ENCODE data around the gene LY86. TPM values are rescaled to one million over a fixed set of nuclear protein-coding genes. Genes with fewer than 3 reads are reported as not detected.

Gene LY86
- total RNA-seq, 1 experiment from 2014 or later: not detected

DNA sequence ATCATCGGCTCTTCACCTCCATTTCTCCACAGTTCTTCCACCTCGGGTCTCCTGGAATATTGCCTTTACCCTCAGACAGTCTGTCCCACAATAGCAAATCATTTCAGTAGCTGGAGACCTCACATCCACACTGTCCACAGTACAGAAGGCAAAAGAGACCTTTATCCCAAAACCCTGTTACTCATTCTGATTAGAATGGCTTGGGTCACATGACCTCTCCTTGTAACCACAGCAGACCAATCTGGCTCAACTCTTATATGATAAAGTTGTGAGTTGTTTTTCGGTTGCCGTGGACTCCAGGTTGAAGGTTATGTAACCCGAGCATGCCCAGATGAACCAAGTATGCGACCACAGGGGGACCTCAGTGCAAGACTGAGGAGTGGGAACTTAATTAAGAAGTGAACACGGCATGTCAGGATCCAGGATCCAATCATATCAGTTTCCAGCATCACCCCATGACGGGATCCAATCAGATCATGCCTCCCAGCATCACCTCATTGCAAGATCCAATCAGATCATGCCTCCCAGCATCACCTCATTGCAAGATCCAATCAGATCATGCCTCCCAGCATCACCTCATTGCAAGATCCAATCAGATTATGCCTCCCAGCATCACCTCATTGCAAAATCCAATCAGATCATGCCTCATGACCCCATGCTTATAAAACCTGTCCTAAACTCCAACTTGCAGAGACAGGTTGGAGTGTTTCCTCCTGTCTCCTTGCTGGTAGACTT, 68.7 kb downstream of the LY86 start (continued):
- TF ChIP-seq, protein P1, sequence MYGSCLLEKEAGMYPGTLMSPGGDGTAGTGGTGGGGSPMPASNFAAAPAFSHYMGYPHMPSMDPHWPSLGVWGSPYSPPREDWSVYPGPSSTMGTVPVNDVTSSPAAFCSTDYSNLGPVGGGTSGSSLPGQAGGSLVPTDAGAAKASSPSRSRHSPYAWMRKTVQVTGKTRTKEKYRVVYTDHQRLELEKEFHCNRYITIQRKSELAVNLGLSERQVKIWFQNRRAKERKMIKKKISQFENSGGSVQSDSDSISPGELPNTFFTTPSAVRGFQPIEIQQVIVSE (CRISPR knock-in tag; IDR thresholded peaks at IDR 0.05; ENCODE audit: borderline replicate concordance): no peak
- TF ChIP-seq PRRX2 (CRISPR knock-in tag; IDR thresholded peaks at IDR 0.05) (no peak), ZNF416 (CRISPR knock-in tag; IDR thresholded peaks at IDR 0.05) (no peak), SMAD4 (CRISPR knock-in tag; IDR thresholded peaks at IDR 0.05) (no peak), TCF7 (CRISPR knock-in tag; IDR thresholded peaks at IDR 0.05; ENCODE audit: low read depth) (no peak), FOXK1 (CRISPR knock-in tag; IDR thresholded peaks at IDR 0.05) (no peak), ZNF232 (CRISPR knock-in tag; IDR thresholded peaks at IDR 0.05) (no peak), IRF2 (CRISPR knock-in tag; IDR thresholded peaks at IDR 0.05; ENCODE audit: borderline replicate concordance, low read depth) (no peak), ZBTB21 (CRISPR knock-in tag; IDR thresholded peaks at IDR 0.05; ENCODE audit: borderline replicate concordance) (no peak)
- TF ChIP-seq, protein P2, sequence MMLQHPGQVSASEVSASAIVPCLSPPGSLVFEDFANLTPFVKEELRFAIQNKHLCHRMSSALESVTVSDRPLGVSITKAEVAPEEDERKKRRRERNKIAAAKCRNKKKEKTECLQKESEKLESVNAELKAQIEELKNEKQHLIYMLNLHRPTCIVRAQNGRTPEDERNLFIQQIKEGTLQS (CRISPR knock-in tag; conservative IDR thresholded peaks at IDR 0.05): no peak
- TF ChIP-seq, protein P3, sequence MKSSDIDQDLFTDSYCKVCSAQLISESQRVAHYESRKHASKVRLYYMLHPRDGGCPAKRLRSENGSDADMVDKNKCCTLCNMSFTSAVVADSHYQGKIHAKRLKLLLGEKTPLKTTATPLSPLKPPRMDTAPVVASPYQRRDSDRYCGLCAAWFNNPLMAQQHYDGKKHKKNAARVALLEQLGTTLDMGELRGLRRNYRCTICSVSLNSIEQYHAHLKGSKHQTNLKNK (CRISPR knock-in tag; IDR thresholded peaks at IDR 0.05): no peak
- TF ChIP-seq, protein P4, sequence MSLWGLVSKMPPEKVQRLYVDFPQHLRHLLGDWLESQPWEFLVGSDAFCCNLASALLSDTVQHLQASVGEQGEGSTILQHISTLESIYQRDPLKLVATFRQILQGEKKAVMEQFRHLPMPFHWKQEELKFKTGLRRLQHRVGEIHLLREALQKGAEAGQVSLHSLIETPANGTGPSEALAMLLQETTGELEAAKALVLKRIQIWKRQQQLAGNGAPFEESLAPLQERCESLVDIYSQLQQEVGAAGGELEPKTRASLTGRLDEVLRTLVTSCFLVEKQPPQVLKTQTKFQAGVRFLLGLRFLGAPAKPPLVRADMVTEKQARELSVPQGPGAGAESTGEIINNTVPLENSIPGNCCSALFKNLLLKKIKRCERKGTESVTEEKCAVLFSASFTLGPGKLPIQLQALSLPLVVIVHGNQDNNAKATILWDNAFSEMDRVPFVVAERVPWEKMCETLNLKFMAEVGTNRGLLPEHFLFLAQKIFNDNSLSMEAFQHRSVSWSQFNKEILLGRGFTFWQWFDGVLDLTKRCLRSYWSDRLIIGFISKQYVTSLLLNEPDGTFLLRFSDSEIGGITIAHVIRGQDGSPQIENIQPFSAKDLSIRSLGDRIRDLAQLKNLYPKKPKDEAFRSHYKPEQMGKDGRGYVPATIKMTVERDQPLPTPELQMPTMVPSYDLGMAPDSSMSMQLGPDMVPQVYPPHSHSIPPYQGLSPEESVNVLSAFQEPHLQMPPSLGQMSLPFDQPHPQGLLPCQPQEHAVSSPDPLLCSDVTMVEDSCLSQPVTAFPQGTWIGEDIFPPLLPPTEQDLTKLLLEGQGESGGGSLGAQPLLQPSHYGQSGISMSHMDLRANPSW (CRISPR knock-in tag; conservative IDR thresholded peaks at IDR 0.05; ENCODE audit: low read depth): no peak

DNA sequence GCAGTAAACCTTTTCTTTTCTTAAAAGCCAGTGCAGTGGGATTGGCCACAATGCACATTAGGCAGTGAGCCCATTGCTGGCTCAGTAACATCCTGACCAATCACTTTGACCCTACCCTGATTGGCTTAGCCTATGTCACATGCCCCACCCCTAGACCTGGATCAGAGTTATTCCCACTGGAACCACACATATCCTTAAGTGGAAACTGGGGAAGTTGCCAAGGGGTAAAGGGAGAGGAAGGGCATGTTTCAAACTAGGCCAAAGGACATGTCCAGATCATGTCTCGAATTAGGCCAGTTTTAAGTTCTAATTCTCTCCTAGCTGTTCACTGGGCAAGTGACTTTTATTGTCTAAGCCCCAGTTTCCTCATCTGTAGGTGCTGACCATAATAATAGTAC, 69.3 kb downstream of the LY86 start:
- H3K27me3 Mint-ChIP-seq (ENCODE audit: low read depth): peaks cover 19% of the 10 kb centered on the region
- no peak overlapping the region for H3K4me3 Mint-ChIP-seq
- peaks cover 17% of the 10 kb centered on the region for H3K9me3 Mint-ChIP-seq
- H3K4me1 Mint-ChIP-seq: no peaks in the 10 kb centered on the region; the same call in 1 of the 2 replicates
- H3K27ac Mint-ChIP-seq: no peak overlapping the region
- POLR2A ChIA-PET: no interaction called here
- peaks cover 10% of the 10 kb centered on the region for H3K36me3 Mint-ChIP-seq
- DNase-seq (ENCODE audit: low spot score) (no peak), ATAC-seq (no peak)
- CTCF ChIA-PET: no interaction called here
- TF ChIP-seq ZBTB21 (CRISPR knock-in tag; IDR thresholded peaks at IDR 0.05; ENCODE audit: borderline replicate concordance) (no peak), NFATC4 (CRISPR knock-in tag; IDR thresholded peaks at IDR 0.05) (no peak), ZNF423 (CRISPR knock-in tag; IDR thresholded peaks at IDR 0.05) (no peak), ZNF263 (CRISPR knock-in tag; IDR thresholded peaks at IDR 0.05; ENCODE audit: low read depth) (no peak), ESRRA (CRISPR knock-in tag; IDR thresholded peaks at IDR 0.05; ENCODE audit: borderline replicate concordance) (no peak), ATF1 (CRISPR knock-in tag; IDR thresholded peaks at IDR 0.05) (no peak), ETV6 (CRISPR knock-in tag; IDR thresholded peaks at IDR 0.05) (no peak), MYBL2 (CRISPR knock-in tag; IDR thresholded peaks at IDR 0.05) (no peak)
- TF ChIP-seq, protein P5, sequence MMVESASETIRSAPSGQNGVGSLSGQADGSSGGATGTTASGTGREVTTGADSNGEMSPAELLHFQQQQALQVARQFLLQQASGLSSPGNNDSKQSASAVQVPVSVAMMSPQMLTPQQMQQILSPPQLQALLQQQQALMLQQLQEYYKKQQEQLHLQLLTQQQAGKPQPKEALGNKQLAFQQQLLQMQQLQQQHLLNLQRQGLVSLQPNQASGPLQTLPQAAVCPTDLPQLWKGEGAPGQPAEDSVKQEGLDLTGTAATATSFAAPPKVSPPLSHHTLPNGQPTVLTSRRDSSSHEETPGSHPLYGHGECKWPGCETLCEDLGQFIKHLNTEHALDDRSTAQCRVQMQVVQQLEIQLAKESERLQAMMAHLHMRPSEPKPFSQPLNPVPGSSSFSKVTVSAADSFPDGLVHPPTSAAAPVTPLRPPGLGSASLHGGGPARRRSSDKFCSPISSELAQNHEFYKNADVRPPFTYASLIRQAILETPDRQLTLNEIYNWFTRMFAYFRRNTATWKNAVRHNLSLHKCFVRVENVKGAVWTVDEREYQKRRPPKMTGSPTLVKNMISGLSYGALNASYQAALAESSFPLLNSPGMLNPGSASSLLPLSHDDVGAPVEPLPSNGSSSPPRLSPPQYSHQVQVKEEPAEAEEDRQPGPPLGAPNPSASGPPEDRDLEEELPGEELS (CRISPR knock-in tag; IDR thresholded peaks at IDR 0.05): no peak
- TF ChIP-seq, protein P6, sequence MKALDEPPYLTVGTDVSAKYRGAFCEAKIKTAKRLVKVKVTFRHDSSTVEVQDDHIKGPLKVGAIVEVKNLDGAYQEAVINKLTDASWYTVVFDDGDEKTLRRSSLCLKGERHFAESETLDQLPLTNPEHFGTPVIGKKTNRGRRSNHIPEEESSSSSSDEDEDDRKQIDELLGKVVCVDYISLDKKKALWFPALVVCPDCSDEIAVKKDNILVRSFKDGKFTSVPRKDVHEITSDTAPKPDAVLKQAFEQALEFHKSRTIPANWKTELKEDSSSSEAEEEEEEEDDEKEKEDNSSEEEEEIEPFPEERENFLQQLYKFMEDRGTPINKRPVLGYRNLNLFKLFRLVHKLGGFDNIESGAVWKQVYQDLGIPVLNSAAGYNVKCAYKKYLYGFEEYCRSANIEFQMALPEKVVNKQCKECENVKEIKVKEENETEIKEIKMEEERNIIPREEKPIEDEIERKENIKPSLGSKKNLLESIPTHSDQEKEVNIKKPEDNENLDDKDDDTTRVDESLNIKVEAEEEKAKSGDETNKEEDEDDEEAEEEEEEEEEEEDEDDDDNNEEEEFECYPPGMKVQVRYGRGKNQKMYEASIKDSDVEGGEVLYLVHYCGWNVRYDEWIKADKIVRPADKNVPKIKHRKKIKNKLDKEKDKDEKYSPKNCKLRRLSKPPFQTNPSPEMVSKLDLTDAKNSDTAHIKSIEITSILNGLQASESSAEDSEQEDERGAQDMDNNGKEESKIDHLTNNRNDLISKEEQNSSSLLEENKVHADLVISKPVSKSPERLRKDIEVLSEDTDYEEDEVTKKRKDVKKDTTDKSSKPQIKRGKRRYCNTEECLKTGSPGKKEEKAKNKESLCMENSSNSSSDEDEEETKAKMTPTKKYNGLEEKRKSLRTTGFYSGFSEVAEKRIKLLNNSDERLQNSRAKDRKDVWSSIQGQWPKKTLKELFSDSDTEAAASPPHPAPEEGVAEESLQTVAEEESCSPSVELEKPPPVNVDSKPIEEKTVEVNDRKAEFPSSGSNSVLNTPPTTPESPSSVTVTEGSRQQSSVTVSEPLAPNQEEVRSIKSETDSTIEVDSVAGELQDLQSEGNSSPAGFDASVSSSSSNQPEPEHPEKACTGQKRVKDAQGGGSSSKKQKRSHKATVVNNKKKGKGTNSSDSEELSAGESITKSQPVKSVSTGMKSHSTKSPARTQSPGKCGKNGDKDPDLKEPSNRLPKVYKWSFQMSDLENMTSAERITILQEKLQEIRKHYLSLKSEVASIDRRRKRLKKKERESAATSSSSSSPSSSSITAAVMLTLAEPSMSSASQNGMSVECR (CRISPR knock-in tag; IDR thresholded peaks at IDR 0.05; ENCODE audit: borderline replicate concordance): no peak
- TF ChIP-seq, protein P7, sequence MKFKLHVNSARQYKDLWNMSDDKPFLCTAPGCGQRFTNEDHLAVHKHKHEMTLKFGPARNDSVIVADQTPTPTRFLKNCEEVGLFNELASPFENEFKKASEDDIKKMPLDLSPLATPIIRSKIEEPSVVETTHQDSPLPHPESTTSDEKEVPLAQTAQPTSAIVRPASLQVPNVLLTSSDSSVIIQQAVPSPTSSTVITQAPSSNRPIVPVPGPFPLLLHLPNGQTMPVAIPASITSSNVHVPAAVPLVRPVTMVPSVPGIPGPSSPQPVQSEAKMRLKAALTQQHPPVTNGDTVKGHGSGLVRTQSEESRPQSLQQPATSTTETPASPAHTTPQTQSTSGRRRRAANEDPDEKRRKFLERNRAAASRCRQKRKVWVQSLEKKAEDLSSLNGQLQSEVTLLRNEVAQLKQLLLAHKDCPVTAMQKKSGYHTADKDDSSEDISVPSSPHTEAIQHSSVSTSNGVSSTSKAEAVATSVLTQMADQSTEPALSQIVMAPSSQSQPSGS (CRISPR knock-in tag; IDR thresholded peaks at IDR 0.05; ENCODE audit: borderline replicate concordance, low read depth): no peak

Measured in WTC11 (cell line).